ENCODE measurements around the gene PLPPR4. TPM values are rescaled to one million over a fixed set of nuclear protein-coding genes. Genes with fewer than 3 reads are reported as not detected.
"Not testable (repeated sequence)": the region's sequence is repeated elsewhere in the genome, so short reads cannot be mapped to it uniquely, and the experiment has no call there.

The PLPPR4 gene, protein sequence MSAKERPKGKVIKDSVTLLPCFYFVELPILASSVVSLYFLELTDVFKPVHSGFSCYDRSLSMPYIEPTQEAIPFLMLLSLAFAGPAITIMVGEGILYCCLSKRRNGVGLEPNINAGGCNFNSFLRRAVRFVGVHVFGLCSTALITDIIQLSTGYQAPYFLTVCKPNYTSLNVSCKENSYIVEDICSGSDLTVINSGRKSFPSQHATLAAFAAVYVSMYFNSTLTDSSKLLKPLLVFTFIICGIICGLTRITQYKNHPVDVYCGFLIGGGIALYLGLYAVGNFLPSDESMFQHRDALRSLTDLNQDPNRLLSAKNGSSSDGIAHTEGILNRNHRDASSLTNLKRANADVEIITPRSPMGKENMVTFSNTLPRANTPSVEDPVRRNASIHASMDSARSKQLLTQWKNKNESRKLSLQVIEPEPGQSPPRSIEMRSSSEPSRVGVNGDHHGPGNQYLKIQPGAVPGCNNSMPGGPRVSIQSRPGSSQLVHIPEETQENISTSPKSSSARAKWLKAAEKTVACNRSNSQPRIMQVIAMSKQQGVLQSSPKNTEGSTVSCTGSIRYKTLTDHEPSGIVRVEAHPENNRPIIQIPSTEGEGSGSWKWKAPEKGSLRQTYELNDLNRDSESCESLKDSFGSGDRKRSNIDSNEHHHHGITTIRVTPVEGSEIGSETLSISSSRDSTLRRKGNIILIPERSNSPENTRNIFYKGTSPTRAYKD
- 0.29 and 0.36 TPM in 2 replicates for total RNA-seq (2014; rRNA removed; shearing (Covaris generic))

DNA sequence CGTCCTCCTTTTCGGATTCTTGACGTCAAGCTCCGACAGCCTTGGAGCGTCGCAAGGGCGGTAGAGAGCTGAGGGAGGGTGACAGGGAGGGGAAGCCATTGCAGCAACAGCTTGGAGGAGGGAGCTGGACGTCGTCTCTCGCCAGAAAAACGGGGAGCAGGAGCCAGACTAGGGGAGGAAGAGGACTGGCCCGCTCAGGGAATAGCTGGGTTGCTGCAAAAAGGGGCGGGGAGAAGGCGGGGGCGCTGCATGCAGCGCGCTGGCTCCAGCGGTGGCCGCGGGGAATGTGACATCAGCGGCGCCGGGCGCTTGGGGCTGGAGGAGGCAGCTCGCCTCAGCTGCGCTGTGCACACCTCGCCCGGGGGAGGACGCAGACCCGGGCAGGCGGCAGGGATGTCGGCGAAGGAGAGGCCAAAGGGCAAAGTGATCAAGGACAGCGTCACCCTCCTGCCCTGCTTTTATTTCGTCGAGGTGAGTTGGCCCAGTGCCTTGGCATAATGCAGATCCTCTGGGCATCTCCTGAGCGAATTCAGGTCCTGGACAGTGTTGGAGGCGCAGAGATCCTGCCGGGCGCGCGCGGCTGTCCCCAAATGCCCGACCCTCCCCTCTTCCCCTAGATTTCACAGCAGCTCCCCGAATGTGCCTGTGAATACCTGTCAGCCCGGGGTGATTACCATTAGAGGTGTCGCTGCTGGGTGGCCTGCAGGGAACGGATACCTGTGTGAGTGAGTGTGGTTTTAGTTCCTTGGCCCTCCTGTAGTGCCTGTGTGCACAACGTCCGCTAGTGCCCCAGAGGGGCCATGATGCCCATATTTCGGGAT is at the start of gene PLPPR4:
Gene PLPPR4 (plus strand): TSS at position 292 of the 821 bp plus-strand sequence. CDS start 102 bp downstream, at position 394.
- DNase-seq (ENCODE audit: low read depth), result peak; percentile 17

DNA sequence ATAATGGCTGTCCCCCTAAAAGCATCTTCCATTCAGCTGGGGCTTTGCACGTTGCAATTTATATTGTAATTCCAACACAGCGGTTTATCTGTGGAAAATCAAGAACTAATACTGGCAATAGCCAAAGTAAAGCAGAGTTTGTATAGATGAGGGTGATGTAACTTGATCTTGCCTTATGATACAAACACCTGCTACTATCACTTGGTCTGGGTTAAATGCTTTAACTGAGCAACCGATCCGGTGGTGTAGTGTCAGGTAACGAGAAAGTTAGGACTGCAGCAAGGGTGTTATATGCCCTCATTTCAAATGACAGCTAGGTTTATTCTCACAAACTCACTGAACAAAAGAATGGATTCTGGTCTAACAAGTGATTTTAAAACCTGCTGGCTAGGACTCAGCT is 47.3 kb upstream of the PLPPR4 start:
- DNase-seq (ENCODE audit: low read depth), result no peak

DNA sequence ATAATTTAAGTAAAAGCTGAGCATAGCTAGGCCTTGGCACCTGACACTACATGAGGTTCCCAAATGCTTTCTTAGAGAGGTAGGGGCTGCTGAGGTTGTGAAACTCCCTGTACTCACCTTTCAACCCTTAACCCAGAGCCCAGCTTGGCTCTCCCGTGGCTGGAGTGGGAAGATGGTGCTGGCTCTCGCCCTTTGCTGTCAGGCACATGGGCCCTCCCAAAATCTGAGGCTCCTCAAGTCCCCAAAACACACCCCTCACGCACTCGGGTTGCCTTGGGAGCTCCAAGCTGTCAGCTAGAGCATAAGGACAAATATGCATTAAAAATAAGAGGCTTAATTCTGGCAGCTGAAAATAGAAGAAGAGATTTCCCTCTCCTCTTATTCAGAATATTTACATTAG is 46.7 kb upstream of the PLPPR4 start:
- no peak for DNase-seq (ENCODE audit: low read depth)

DNA sequence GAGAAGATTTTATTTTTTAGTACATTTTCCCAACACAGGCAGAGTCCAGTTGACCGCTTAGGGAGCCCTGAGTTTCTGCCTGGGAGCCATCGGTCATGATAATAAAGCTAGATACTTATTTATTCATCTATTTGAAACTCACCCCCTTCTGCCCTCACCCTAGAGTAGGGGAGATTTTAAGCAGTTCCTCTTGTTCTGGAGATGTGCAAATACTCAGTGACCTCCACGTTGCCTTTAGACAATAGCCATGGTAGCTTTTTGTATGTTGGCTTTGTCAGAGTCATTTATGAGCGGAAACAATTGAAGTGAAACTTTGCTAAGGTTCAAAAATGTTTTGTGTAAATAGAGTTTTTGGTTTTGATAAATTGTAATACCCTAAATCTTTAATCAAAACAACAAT is 45.7 kb upstream of the PLPPR4 start:
- no peak for DNase-seq (ENCODE audit: low read depth)

DNA sequence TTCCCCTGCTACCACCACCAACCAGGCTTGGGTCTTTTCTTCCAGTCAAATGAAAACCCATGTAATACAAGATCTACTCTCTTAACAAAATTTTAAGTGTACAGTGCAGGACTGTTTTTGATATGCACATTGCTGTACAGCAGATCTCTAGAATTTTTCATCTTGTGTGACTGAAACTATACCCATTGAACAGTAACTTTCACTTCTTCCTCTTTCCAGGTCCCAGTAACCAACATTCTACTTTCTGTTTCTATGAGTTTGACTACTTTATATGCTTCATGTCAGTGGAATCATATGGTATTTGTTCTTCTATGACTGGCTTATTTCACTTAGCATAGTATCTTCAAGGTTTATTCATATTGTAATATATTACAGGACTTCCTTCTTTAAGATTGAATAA is 45.3 kb upstream of the PLPPR4 start:
- no peak for DNase-seq (ENCODE audit: low read depth)

DNA sequence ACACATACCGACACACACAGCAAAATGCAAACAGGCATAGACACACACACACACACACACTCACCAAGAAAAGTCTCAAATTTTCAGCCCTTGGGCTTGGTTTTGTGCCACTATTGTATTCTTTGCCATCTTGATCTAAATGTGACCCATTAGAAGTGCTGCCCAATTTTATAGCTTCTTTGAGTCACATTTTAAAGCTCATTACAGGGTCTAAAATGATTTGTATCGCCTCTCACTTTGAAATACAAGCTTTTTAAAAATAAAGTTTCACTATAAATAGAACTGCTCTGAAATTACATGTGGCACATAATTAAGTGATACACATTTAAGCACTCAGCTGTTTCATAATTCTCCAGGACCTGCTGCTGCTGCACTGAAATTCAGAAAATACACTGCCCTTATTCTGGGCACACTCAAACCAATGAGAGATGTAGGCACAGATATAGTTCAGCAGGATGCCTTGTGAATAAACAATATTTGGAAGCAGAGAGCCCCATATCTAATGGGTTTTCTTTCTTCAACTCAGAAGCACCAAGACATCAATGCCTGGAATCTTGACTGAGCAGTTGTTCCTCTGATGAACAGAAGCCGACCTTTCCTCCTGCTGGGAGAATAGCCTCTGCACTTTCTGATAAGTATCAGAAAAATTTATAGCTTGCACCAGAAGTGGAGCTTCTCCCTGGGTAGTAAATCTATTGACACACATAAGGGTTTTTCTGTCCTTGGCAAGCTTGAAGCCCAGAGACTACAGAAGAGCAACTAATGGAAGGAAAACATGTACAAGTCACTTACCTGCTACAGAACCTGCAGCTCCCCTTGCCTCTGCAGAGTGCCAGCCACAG is 37.0 kb upstream of the PLPPR4 start:
- no peak for DNase-seq (ENCODE audit: low read depth)

DNA sequence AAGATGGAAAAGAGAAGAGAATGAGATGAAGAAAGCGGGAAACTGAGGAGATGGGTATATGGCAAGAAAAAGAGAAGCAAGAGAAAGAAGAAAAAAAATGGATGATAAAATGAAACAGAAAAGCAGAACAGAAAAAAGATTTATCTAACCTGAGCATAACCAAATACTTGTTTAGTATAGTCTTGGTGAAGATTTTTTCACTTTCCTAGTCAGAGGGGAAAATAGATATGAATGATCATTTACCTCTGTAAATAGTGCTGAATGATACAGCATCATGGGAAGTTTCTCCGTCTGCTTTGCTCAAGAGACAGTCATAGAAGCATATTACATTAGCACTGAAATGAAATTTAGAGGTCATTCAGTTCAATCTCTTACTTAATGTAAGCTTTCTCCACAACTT is 36.1 kb upstream of the PLPPR4 start:
- no peak for DNase-seq (ENCODE audit: low read depth)

DNA sequence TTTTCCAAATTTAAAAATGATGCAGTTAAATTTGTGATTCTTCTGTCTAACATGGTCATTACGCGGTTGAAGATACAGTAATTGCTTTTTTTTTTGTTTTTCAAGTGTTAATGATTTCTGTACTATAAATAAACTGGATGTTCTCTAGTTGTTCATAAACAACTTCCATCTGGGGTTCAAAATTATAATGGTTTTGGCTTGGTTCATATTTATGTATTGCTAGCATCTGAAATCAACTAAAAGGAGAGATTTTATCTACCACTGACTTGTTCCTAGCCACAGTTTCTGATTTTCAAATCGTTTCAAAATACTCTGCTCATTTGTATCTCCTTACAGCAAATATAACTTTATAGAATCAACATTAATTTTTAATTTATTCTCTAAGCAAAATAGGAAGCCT is 35.2 kb upstream of the PLPPR4 start:
- DNase-seq (ENCODE audit: low read depth), result no peak

DNA sequence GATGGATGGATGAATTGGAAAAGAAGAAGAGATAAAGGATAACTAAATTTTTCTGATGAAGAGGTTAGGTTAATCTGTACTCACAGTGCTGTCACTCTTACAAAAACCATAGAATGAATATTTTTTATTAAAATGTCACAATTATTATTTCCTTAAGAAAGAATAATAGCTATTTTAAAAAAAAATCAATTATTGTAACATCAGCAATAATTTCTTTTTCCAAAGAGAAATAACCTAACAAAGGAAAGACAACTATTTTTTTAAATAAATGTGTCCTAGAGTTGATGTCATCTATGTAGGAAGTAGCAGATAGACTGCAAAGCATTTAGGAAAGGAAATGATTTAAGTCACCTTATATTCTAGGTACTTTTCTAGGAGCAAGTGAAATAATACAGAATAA is 33.6 kb upstream of the PLPPR4 start:
- no peak for DNase-seq (ENCODE audit: low read depth)

DNA sequence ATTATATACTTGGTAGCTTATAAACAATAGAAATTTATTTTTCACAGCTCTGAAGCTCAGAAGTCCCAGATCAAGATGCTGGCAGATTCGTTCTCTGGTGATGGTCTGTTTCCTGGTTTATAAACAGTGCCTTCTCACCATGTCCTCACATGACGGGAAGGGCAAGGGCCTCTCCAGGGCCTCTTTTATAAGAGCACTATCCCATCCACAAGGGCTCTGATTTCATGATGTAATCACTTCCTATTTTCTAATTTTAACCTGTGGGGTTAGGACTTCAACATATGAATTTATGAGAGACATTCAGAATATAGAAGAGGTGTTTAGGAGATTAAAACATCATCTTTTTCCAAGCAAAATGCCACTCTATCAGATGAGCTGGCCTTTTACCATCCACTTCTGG is 32.1 kb upstream of the PLPPR4 start:
- no peak for DNase-seq (ENCODE audit: low read depth)

DNA sequence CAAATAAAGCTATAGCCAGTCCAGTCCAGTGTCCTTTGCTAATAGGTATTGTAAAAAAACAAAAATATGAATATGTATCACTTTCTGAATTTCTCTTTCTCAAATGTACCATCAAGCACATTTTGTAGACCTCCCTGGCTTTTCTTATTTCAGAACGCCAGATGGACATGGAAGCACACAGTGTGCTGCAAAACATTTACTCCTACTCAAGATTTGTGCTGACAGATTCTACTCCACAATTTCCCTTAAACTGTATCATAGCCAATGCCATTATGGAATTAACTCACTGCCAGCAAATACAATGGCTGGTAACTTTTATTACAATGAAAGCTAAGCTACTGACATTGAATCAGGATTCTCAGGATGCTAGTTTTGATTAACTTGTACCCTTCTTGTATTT is 30.8 kb upstream of the PLPPR4 start:
- no peak for DNase-seq (ENCODE audit: low read depth)

DNA sequence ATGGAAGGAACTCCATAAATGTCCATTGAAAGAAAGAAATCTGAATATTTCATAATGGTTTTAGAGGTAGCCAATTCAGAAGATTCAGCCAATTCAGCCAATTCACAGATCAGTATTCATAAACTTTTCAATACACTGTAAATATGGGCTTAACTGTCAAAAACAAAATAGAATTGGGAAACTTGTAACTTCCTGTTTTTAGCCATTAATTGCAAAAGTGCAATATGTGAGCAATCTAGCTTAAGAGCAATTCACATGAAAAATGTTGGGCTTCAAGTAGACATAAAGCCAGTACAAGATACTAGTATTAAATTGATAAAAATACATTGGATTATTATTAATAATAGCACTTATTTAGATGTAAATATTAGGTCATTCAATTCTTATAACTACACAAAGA is 27.5 kb upstream of the PLPPR4 start:
- DNase-seq (ENCODE audit: low read depth), result no peak

DNA sequence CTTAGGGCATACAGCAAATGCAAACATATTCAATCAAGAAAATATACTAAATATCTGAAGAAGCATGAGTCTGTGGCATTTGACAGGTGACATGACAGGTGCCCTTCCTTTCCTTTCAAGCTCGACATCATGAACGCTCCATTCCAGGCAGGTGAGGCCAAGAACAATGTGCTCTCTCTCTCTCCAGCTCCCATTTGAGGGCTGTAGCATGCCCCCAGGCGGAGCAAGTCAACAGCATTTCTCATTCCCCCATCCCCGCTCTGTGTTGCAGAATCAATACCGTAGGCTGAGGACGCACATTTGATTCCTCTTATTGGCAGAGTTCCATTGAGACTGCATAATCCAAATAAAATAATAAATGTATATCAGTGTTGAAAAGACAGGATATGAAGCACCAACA is 24.6 kb upstream of the PLPPR4 start:
- DNase-seq (ENCODE audit: low read depth), result no peak

DNA sequence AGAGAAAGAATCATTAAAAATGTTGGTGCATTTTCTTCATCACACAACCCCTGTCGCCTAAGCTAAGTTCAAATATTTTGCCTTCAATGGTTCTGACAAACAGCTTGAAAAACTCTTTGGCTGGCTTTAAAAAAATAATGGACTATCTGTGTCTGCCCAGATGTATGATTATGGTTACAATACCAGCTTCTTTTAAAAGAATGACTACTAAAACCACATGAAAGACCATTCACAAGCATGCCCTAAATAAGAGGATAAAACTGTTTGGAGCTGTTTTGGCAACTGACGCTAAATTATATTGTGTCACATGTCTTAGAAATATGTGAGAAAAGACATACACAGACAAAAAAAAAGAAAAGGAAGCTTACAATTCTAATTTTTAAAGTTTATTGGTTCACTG is 23.7 kb upstream of the PLPPR4 start:
- peak; percentile 36 for DNase-seq (ENCODE audit: low read depth)

DNA sequence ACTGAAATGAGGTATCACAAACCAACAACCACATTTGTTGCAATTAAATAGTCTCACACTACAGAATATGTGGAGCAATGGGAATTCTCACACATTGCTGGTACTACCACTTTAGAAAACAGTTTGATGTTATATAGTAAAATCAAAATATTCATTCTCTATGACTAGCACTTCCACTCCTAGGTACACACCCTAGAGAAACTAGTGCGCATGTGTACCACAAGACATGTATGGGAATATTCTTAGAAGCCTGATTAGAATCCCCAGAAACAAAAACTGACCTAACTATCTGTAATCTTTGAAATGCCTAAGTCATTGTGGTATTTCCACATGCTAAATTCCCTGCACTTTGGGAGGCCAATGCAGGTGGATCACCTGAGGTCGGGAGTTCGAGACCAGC is 18.1 kb upstream of the PLPPR4 start:
- no peak for DNase-seq (ENCODE audit: low read depth)

DNA sequence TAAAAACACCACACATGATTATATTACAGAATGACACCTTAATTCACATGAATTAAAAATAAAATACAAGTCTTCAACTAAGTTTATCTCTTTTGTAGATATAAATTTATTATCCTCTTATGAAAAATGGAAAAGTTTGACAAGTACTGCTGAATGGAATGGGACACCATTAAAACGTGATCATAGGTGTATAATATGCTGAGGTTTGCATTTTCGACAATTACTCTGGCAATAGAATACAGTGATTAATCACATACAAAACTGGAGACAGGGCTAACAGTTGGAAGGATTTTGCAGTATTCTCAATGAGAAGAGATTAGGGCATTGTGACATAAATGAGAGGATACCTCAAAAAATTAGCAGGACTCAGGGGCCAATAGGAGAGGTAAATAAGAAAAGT is 17.1 kb upstream of the PLPPR4 start:
- DNase-seq (ENCODE audit: low read depth), result no peak

DNA sequence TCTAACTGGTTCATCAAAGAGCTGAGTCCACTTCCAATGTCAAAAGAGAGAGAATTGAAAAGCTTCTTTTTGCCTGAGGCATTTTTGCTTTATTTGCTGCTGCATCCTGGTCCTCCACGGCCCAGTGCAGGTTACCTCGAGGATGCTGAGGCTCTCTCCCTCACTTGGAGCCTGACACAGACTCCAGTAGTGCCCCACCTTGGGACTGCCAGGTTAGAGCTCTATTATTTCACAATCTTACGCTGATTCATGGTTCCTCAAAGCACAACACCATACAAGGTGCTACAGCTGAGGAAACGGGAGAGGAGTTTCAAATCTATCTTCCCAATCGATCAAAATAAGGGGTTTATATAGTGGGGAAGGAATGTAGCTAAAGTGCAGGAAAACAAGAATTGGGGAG is 13.6 kb upstream of the PLPPR4 start:
- DNase-seq (ENCODE audit: low read depth), result no peak

DNA sequence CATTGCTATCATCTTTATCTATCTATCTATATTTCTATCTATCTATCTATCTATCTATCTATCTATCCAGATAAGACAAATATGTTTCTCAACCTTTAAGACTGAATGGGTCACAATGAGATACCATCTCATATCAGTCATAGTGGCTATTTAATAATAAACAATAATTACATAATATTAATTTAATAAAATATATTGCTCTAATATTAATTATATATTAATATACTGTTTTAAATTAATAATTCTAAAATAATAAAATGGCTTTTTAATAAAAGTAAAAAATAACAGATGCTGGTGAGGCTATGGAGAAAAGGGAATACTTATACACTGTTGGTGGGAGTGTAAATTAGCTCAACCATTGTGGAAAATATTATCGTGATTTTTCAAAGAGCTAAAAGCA is 13.0 kb upstream of the PLPPR4 start:
- DNase-seq (ENCODE audit: low read depth), result no peak

DNA sequence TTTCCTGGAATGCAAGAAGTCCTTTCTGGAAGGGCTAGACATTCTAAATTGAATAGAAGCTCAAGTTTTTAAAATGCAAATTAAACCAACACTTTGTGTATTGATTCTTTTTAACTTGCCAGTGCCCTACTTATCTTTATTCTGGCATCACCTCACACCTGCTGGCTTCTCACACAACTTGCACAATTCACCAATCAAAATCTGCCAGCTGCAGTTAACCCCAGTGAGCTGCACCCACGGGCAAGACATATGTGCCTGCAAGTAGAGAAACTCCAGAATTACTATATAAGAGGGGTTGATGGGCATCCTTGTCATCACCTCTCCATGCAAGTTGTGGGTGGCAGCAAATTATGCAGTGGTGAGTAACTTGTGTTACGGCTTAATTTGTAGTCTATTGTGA is 11.7 kb upstream of the PLPPR4 start:
- no peak for DNase-seq (ENCODE audit: low read depth)

DNA sequence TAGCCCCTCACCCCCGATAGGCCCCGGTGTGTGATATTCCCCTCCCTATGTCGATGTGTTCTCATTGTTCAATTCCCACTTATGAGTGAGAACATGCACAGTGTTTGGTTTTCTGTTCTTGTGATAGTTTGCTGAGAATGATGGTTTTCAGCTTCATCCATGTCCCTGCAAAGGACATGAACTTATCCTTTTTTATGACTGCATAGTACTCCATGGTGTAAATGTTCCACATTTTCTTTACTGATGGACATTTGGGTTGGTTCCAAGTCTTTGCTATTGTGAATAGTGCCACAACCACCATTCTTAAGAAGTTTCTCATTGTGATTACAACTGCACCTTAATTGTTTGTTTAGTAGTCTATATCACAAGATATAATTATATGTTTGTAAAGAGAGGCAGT is 3.9 kb upstream of the PLPPR4 start:
- DNase-seq (ENCODE audit: low read depth), result not testable (repeated sequence)

DNA sequence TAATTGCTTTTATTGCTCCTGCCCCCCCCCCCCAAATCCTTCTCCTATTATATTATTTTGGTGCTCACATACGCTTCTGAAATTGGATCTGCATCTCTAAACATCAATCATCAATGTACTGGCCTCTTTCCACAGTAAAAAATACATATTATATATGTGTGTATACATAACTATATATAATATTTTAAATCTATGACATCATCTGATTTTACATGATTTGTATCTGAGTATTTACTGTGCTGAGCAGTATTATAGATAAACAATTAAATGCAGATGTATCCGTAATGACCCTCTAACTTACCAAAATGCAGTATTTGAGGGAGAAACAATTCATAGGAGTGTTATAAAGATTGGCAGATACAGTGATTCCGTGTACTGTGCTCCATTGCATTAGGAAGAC is 832 bp downstream of the PLPPR4 start:
- DNase-seq (ENCODE audit: low read depth), result no peak

DNA sequence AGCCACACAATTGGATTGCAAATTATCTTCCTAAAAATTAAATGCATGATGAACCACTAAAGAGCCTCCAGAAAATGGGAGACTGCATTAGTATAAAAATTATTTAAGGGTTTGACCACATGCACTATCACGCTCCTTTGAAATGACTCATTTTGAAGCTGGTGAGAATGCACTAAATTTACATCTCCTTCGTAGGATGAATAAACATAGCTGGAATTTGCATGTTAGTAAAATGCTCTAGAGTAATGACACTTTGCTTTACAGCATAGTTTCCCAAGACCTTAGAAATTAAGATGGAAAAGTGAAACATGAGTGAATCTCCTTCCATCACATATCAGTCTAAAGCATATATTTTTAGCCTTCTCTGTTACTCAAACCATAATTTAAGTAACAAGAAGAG is 2.4 kb downstream of the PLPPR4 start:
- peak; percentile 19 for DNase-seq (ENCODE audit: low read depth)

Measured in RPMI7951 (cell line).